ENCODE data around the gene IGSF21.

- TF ChIP-seq CTCF (IDR thresholded peaks at IDR 0.05; ENCODE audit: low read depth, low read length, missing input control), result no peak
- no peak for TF ChIP-seq YY1 (IDR thresholded peaks at IDR 0.05)
- no peak for TF ChIP-seq REST (IDR thresholded peaks at IDR 0.05)
Measured at GRCh38 chr1:18089488-18089887, 18.1 kb upstream of the IGSF21 start.

Data from liver (tissue), 2 donors.